HCT116 (cell line): Measurements from ENCODE around the gene WNT9A. TPM values are rescaled to one million over a fixed set of nuclear protein-coding genes. Genes with fewer than 3 reads are reported as not detected.

ENCODE experiments used
- ATAC-seq: fragments of 200-7000 bp; cut with Tn5 transposase; 2 replicates; pipeline ENCODE4 v1.9.1; 2020; ENCODE audit warnings: mild to moderate bottlenecking, moderate library complexity
- BruUV-seq: library from RNA; stranded (reverse); fragments of 400-500 nt; replicated peaks from 2 replicates; lab custom pipeline; 2021; lab: Mats Ljungman, UMichigan
- CTCF ChIA-PET: fragments of 300-600 bp; sonication (Branson Sonifier 250); formaldehyde crosslinking; loops from one replicate; lab custom pipeline; 2021; ENCODE audit warnings: antibody characterized with exemption; lab: Charles Lee
- POLR2A ChIA-PET: fragments of 300-600, 350-600 bp; sonication (Branson Sonifier 250); formaldehyde crosslinking; loops from one replicate; lab custom pipeline; 2021; ENCODE audit warnings: antibody characterized with exemption; lab: Charles Lee
- RAD21 ChIA-PET, 2 experiments: fragments of 300-600 bp; sonication (Branson Sonifier 250); formaldehyde crosslinking; loops; one replicate each; lab custom pipeline; 2023; ENCODE audit warnings: low total read pairs in 2 of 2; ENCODE audit not compliant: uncharacterized antibody in 2 of 2, unreplicated experiment in 2 of 2, low non-redundant PET in 1 of 2; lab: Charles Lee
- DNase-seq: peaks from one replicate; pipeline ENCODE4 v3.0.0-alpha.2; 2010; ENCODE audit warnings: low read depth, low spot score
- H2AFZ ChIP-seq: fragments of 200-600 bp; shearing (Covaris generic), sonication (generic); 2 replicates; pipeline ENCODE4 v1.6.1; 2017; ENCODE audit warnings: low read depth, mixed run types, mixed read lengths, antibody characterized with exemption, low read length; ENCODE audit not compliant: poor library complexity, severe bottlenecking
- H3K27ac ChIP-seq: 2 replicates; pipeline ENCODE4 v1.5.1; 2012; ENCODE audit warnings: low read depth, low read length
- H3K27me3 ChIP-seq: fragments of 200-600 bp; sonication (generic); 2 replicates; pipeline ENCODE4 v1.6.1; 2016; ENCODE audit warnings: mixed run types, low read length, mixed read lengths; ENCODE audit not compliant: insufficient read depth
- H3K36me3 ChIP-seq, 2 experiments: fragments of 200-500 bp in 1 of 2; fragments of 200-600 bp in 1 of 2; sonication (Bioruptor generic) in 1 of 2; sonication (generic) in 1 of 2; 2 replicates each; pipeline versions ENCODE4 v1.5.1 to v1.6.1; 2014 to 2016; ENCODE audit warnings: low read length in 2 of 2, inconsistent platforms in 1 of 2, mixed read lengths in 1 of 2, mixed run types in 1 of 2; ENCODE audit not compliant: insufficient read depth in 2 of 2, control insufficient read depth in 1 of 2
- H3K4me1 ChIP-seq, 2 experiments: fragments of 200-600 bp in 1 of 2; sonication (generic) in 1 of 2; 2 replicates each; pipeline versions ENCODE4 v1.5.1 to v1.6.1; 2012 to 2017; ENCODE audit warnings: low read length in 2 of 2, inconsistent platforms in 1 of 2, mild to moderate bottlenecking in 1 of 2, mixed read lengths in 1 of 2, mixed run types in 1 of 2, moderate library complexity in 1 of 2; ENCODE audit not compliant: insufficient read depth in 2 of 2, control insufficient read depth in 1 of 2
- H3K4me2 ChIP-seq: fragments of 200-600 bp; sonication (generic); 2 replicates; pipeline ENCODE4 v1.6.1; 2017; ENCODE audit warnings: mixed run types, low read length, mixed read lengths
- H3K4me3 ChIP-seq, 2 experiments: fragments of 200-600 bp in 1 of 2; sonication (generic) in 1 of 2; replicated peaks in 1 of 2; 2 replicates each; pipeline ENCODE4 v1.5.1; 2011 to 2016; ENCODE audit warnings: low read length in 2 of 2, control low read depth in 1 of 2, low read depth in 1 of 2, mild to moderate bottlenecking in 1 of 2, mixed read lengths in 1 of 2, mixed run types in 1 of 2
- H3K79me2 ChIP-seq: fragments of 200-600 bp; sonication (generic); 2 replicates; pipeline ENCODE4 v1.6.1; 2017; ENCODE audit warnings: mild to moderate bottlenecking, mixed run types, low read length, moderate library complexity, mixed read lengths; ENCODE audit not compliant: insufficient read depth
- H3K9ac ChIP-seq: fragments of 200-600 bp; sonication (generic); 2 replicates; pipeline ENCODE4 v1.6.1; 2016; ENCODE audit warnings: low read length, mixed read lengths
- H3K9me2 ChIP-seq: fragments of 200-600 bp; sonication (generic), shearing (Covaris generic); 2 replicates; pipeline ENCODE4 v1.6.1; 2017; ENCODE audit warnings: mixed run types, mild to moderate bottlenecking, moderate library complexity; ENCODE audit not compliant: insufficient read depth
- H3K9me3 ChIP-seq, 2 experiments: fragments of 200-500 bp in 1 of 2; fragments of 200-600 bp in 1 of 2; sonication (Bioruptor generic) in 1 of 2; sonication (generic) in 1 of 2; 2 replicates each; pipeline ENCODE4 v1.6.1; 2014 to 2017; ENCODE audit warnings: low read length in 2 of 2, mixed read lengths in 2 of 2, inconsistent platforms in 1 of 2, low read depth in 1 of 2, mild to moderate bottlenecking in 1 of 2, mixed run types in 1 of 2, moderate library complexity in 1 of 2; ENCODE audit not compliant: control insufficient read depth in 1 of 2, insufficient read depth in 1 of 2
- H4K20me1 ChIP-seq: fragments of 200-600 bp; sonication (generic), shearing (Covaris generic); 2 replicates; pipeline ENCODE4 v1.6.1; 2017; ENCODE audit warnings: mixed run types, mild to moderate bottlenecking, moderate library complexity; ENCODE audit not compliant: insufficient read depth
- ELF1 ChIP-seq: IDR thresholded peaks from 2 replicates; pipeline ENCODE4 v1.6.1; 2012; ENCODE audit warnings: low read depth, borderline replicate concordance
- EZH2phosphoT487 ChIP-seq: fragments of 200-600 bp; IDR thresholded peaks from 2 replicates; pipeline ENCODE4 v1.6.1; 2018; ENCODE audit warnings: antibody characterized with exemption, borderline replicate concordance
- FOSL1 ChIP-seq: IDR thresholded peaks from 2 replicates; pipeline ENCODE4 v1.6.1; 2012; ENCODE audit warnings: low read depth
- RAD21 ChIP-seq: IDR thresholded peaks from 2 replicates; pipeline ENCODE4 v1.6.1; 2012; ENCODE audit warnings: low read depth, mild to moderate bottlenecking
- TCF7L2 ChIP-seq: IDR thresholded peaks from 2 replicates; pipeline ENCODE4 v1.7.0; 2011; ENCODE audit warnings: borderline replicate concordance, inconsistent platforms; ENCODE audit not compliant: insufficient read depth, insufficient read length; ENCODE audit errors: extremely low read depth
- ZNF274 ChIP-seq: fragments of 200-500 bp; sonication (Bioruptor generic); IDR thresholded peaks from 2 replicates; pipeline ENCODE4 v1.6.1; 2014; ENCODE audit warnings: mild to moderate bottlenecking, low read depth, low read length, inconsistent platforms
- intact Hi-C: fragments of 100-400 bp; cut with micrococcal nuclease; formaldehyde crosslinking; loops from 2 replicates; pipeline ENCODE4 v1.10.0; 2022
- total RNA-seq: library from RNA; stranded (reverse); gene quantifications from one replicate; pipeline ENCODE4 v1.2.1, GENCODE V29; 2021; ENCODE audit not compliant: unreplicated experiment
- TF ChIP-seq, protein P1 (sequence below): IDR thresholded peaks from 2 replicates; pipeline ENCODE4 v1.6.1; 2011; ENCODE audit warnings: mild to moderate bottlenecking, low read length, moderate library complexity; ENCODE audit not compliant: insufficient replicate concordance; ENCODE audit errors: extremely low read depth

The WNT9A gene
- total RNA-seq, 1 experiment from 2014 or later, result 5.6 TPM

DNA sequence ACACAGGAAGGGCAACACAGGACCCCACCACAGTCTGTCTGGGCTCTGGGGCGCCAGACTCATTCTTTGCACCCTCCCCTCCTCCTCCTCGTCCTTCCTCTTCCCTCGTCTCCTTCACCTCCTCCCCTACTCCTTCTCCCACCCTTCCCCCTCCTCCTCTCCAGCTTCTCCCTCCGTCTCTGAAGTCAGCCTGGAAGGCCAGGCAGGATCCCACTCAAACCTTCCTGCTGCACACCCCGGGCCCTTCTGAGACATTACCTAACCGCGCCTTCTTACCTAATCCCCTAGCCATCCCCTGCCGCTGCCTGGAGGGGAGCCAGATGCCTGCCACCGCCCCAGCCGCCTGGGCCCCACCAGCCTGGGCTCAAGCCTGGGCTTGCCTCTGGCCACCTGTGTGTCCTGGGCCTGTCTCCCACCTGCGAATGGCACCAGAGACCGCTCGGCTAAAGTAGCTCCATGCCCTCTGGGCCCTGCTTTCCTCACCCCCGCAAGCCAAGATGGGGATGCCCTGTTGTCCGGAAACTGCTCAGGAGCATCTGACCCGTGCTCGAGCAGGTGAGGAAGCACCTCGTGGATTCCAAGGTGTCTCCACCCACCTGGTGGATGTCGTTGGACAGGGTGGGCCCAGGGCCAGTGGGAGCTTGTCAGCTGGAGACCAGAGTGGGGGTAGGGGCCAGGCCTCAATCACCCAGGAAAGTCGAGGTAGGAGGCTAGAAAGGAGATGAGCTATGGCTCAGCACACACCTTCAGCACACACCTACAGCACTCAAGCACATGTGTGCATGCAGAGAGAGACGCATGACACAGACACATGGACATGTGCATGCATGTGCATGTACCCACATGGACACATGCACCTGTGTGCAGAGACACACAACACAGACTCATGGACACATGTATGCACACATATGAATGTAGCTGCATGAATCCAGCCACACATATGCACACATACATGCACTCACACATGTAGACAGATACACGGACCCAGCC lies 31.9 kb downstream of the WNT9A start:
- BruUV-seq, result no TSS peak
- Histone ChIP-seq H2AFZ (no peak overlapping the region), H3K27ac (peak overlapping the region; percentile 19; the same call in 1 of the 2 replicates), H3K9ac (no peak overlapping the region), H3K36me3 (no peaks in the 10 kb centered on the region), H3K4me3 (no peak overlapping the region), H3K9me2 (no peaks in the 10 kb centered on the region), H3K4me2 (peak overlapping the region; percentile 5; the same call in 1 of the 2 replicates), H3K27me3 (no peaks in the 10 kb centered on the region), H3K4me1 (peaks cover 11 to 13% of the 10 kb centered on the region in 2 experiments), H4K20me1 (no peaks in the 10 kb centered on the region), H3K9me3 (no peaks in the 10 kb centered on the region), H3K79me2 (no peaks in the 10 kb centered on the region)
- intact Hi-C loops, result no loop called here
- ChIA-PET RAD21 (no interaction called here), CTCF (no interaction called here), POLR2A (no interaction called here)
- DNase-seq, result no peak
- 0 out of 2 replicates have a peak, but pooled peaks have one; percentile 28 for ATAC-seq
- TF ChIP-seq ZNF274, result no peak
- TF ChIP-seq, protein P1, sequence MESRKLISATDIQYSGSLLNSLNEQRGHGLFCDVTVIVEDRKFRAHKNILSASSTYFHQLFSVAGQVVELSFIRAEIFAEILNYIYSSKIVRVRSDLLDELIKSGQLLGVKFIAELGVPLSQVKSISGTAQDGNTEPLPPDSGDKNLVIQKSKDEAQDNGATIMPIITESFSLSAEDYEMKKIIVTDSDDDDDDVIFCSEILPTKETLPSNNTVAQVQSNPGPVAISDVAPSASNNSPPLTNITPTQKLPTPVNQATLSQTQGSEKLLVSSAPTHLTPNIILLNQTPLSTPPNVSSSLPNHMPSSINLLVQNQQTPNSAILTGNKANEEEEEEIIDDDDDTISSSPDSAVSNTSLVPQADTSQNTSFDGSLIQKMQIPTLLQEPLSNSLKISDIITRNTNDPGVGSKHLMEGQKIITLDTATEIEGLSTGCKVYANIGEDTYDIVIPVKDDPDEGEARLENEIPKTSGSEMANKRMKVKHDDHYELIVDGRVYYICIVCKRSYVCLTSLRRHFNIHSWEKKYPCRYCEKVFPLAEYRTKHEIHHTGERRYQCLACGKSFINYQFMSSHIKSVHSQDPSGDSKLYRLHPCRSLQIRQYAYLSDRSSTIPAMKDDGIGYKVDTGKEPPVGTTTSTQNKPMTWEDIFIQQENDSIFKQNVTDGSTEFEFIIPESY, result no peak
- TF ChIP-seq TCF7L2, result no peak
- TF ChIP-seq FOSL1, result no peak
- no peak for TF ChIP-seq RAD21
- TF ChIP-seq ELF1, result no peak
- TF ChIP-seq EZH2phosphoT487, result no peak
- TF ChIP-seq, all 23 proteins: peak for 0
